HCT116 (cell line): Measurements from ENCODE around the gene NPIPA3. TPM values are rescaled to one million over a fixed set of nuclear protein-coding genes. Genes with fewer than 3 reads are reported as not detected.
"Not testable (repeated sequence)": the region's sequence is repeated elsewhere in the genome, so short reads cannot be mapped to it uniquely, and the experiment has no call there.

Experiments used
- ATAC-seq: fragments of 200-7000 bp; cut with Tn5 transposase; 2 replicates; pipeline ENCODE4 v1.9.1; 2020; ENCODE audit warnings: mild to moderate bottlenecking, moderate library complexity
- Bru-seq: library from RNA; stranded (reverse); fragments of 400-500 nt; gene quantifications from one replicate; lab custom pipeline; 2021; lab: Mats Ljungman, UMichigan
- BruChase-seq, 2 experiments: library from RNA; stranded (reverse); fragments of 400-500 nt; gene quantifications; one replicate each; lab custom pipeline; 2021; lab: Mats Ljungman, UMichigan
- BruUV-seq: library from RNA; stranded (reverse); fragments of 400-500 nt; replicated peaks from 2 replicates; lab custom pipeline; 2021; lab: Mats Ljungman, UMichigan
- CTCF ChIA-PET: fragments of 300-600 bp; sonication (Branson Sonifier 250); formaldehyde crosslinking; loops from one replicate; lab custom pipeline; 2021; ENCODE audit warnings: antibody characterized with exemption; lab: Charles Lee
- POLR2A ChIA-PET: fragments of 300-600, 350-600 bp; sonication (Branson Sonifier 250); formaldehyde crosslinking; loops from one replicate; lab custom pipeline; 2021; ENCODE audit warnings: antibody characterized with exemption; lab: Charles Lee
- RAD21 ChIA-PET, 2 experiments: fragments of 300-600 bp; sonication (Branson Sonifier 250); formaldehyde crosslinking; loops; one replicate each; lab custom pipeline; 2023; ENCODE audit warnings: low total read pairs in 2 of 2; ENCODE audit not compliant: uncharacterized antibody in 2 of 2, unreplicated experiment in 2 of 2, low non-redundant PET in 1 of 2; lab: Charles Lee
- DNase-seq: peaks from one replicate; pipeline ENCODE4 v3.0.0-alpha.2; 2010; ENCODE audit warnings: low read depth, low spot score
- H2AFZ ChIP-seq: fragments of 200-600 bp; shearing (Covaris generic), sonication (generic); 2 replicates; pipeline ENCODE4 v1.6.1; 2017; ENCODE audit warnings: low read depth, mixed run types, mixed read lengths, antibody characterized with exemption, low read length; ENCODE audit not compliant: poor library complexity, severe bottlenecking
- H3K27ac ChIP-seq: 2 replicates; pipeline ENCODE4 v1.5.1; 2012; ENCODE audit warnings: low read depth, low read length
- H3K27me3 ChIP-seq: fragments of 200-600 bp; sonication (generic); 2 replicates; pipeline ENCODE4 v1.6.1; 2016; ENCODE audit warnings: mixed run types, low read length, mixed read lengths; ENCODE audit not compliant: insufficient read depth
- H3K36me3 ChIP-seq, 2 experiments: fragments of 200-500 bp in 1 of 2; fragments of 200-600 bp in 1 of 2; sonication (Bioruptor generic) in 1 of 2; sonication (generic) in 1 of 2; 2 replicates each; pipeline versions ENCODE4 v1.5.1 to v1.6.1; 2014 to 2016; ENCODE audit warnings: low read length in 2 of 2, inconsistent platforms in 1 of 2, mixed read lengths in 1 of 2, mixed run types in 1 of 2; ENCODE audit not compliant: insufficient read depth in 2 of 2, control insufficient read depth in 1 of 2
- H3K4me1 ChIP-seq, 2 experiments: fragments of 200-600 bp in 1 of 2; sonication (generic) in 1 of 2; 2 replicates each; pipeline versions ENCODE4 v1.5.1 to v1.6.1; 2012 to 2017; ENCODE audit warnings: low read length in 2 of 2, inconsistent platforms in 1 of 2, mild to moderate bottlenecking in 1 of 2, mixed read lengths in 1 of 2, mixed run types in 1 of 2, moderate library complexity in 1 of 2; ENCODE audit not compliant: insufficient read depth in 2 of 2, control insufficient read depth in 1 of 2
- H3K4me2 ChIP-seq: fragments of 200-600 bp; sonication (generic); 2 replicates; pipeline ENCODE4 v1.6.1; 2017; ENCODE audit warnings: mixed run types, low read length, mixed read lengths
- H3K4me3 ChIP-seq, 2 experiments: fragments of 200-600 bp in 1 of 2; sonication (generic) in 1 of 2; replicated peaks in 1 of 2; 2 replicates each; pipeline ENCODE4 v1.5.1; 2011 to 2016; ENCODE audit warnings: low read length in 2 of 2, control low read depth in 1 of 2, low read depth in 1 of 2, mild to moderate bottlenecking in 1 of 2, mixed read lengths in 1 of 2, mixed run types in 1 of 2
- H3K79me2 ChIP-seq: fragments of 200-600 bp; sonication (generic); 2 replicates; pipeline ENCODE4 v1.6.1; 2017; ENCODE audit warnings: mild to moderate bottlenecking, mixed run types, low read length, moderate library complexity, mixed read lengths; ENCODE audit not compliant: insufficient read depth
- H3K9ac ChIP-seq: fragments of 200-600 bp; sonication (generic); 2 replicates; pipeline ENCODE4 v1.6.1; 2016; ENCODE audit warnings: low read length, mixed read lengths
- H3K9me2 ChIP-seq: fragments of 200-600 bp; sonication (generic), shearing (Covaris generic); 2 replicates; pipeline ENCODE4 v1.6.1; 2017; ENCODE audit warnings: mixed run types, mild to moderate bottlenecking, moderate library complexity; ENCODE audit not compliant: insufficient read depth
- H3K9me3 ChIP-seq, 2 experiments: fragments of 200-500 bp in 1 of 2; fragments of 200-600 bp in 1 of 2; sonication (Bioruptor generic) in 1 of 2; sonication (generic) in 1 of 2; 2 replicates each; pipeline ENCODE4 v1.6.1; 2014 to 2017; ENCODE audit warnings: low read length in 2 of 2, mixed read lengths in 2 of 2, inconsistent platforms in 1 of 2, low read depth in 1 of 2, mild to moderate bottlenecking in 1 of 2, mixed run types in 1 of 2, moderate library complexity in 1 of 2; ENCODE audit not compliant: control insufficient read depth in 1 of 2, insufficient read depth in 1 of 2
- H4K20me1 ChIP-seq: fragments of 200-600 bp; sonication (generic), shearing (Covaris generic); 2 replicates; pipeline ENCODE4 v1.6.1; 2017; ENCODE audit warnings: mixed run types, mild to moderate bottlenecking, moderate library complexity; ENCODE audit not compliant: insufficient read depth
- EGR1 ChIP-seq: IDR thresholded peaks from 2 replicates; pipeline ENCODE4 v1.6.1; 2012; ENCODE audit warnings: low read depth
- SIN3A ChIP-seq: IDR thresholded peaks from 2 replicates; pipeline ENCODE4 v1.6.1; 2012; ENCODE audit warnings: low read depth
- SP1 ChIP-seq: IDR thresholded peaks from 2 replicates; pipeline ENCODE4 v1.6.1; 2012; ENCODE audit warnings: low read depth
- TCF7L2 ChIP-seq: IDR thresholded peaks from 2 replicates; pipeline ENCODE4 v1.7.0; 2011; ENCODE audit warnings: borderline replicate concordance, inconsistent platforms; ENCODE audit not compliant: insufficient read depth, insufficient read length; ENCODE audit errors: extremely low read depth
- ZFX ChIP-seq: fragments of 450-650 bp; IDR thresholded peaks from 2 replicates; pipeline ENCODE4 v1.6.1; 2017
- intact Hi-C: fragments of 100-400 bp; cut with micrococcal nuclease; formaldehyde crosslinking; loops from 2 replicates; pipeline ENCODE4 v1.10.0; 2022
- long read RNA-seq: library from polyadenylated mRNA; unstranded; transcript quantifications from one replicate; pipeline ENCODE4 v2.0.0, GENCODE V29; 2021; ENCODE audit not compliant: unreplicated experiment
- polyA plus RNA-seq: library from polyadenylated mRNA; unstranded; fragments of >200 nt; gene quantifications from 2 replicates; pipeline ENCODE4 v1.2.1, GENCODE V29; 2012; ENCODE audit warnings: missing spikeins
- total RNA-seq: library from RNA; stranded (reverse); gene quantifications from one replicate; pipeline ENCODE4 v1.2.1, GENCODE V29; 2021; ENCODE audit not compliant: unreplicated experiment

Gene NPIPA3
- total RNA-seq (1.6 TPM), Bru-seq, nascent RNA (percentile 9 among the genes with signal in this experiment), BruChase-seq, experiment 1, labeled RNA remaining after a 6-hour chase (percentile 8 among the genes with signal in this experiment), BruChase-seq, experiment 2, labeled RNA remaining after a 2-hour chase (percentile 5 among the genes with signal in this experiment)
- polyA plus RNA-seq: 2.3 and 2.6 TPM in 2 replicates
- long read RNA-seq: 0 reads

- ATAC-seq: peak; percentile 97
- RAD21 ChIA-PET, H3K4me2 ChIP-seq, H3K9ac ChIP-seq, H3K79me2 ChIP-seq, BruUV-seq, H3K4me3 ChIP-seq, H3K27ac ChIP-seq, H3K9me3 ChIP-seq, H3K9me2 ChIP-seq, H2AFZ ChIP-seq, H4K20me1 ChIP-seq, DNase-seq, intact Hi-C loops, H3K27me3 ChIP-seq, CTCF ChIA-PET, POLR2A ChIA-PET, H3K36me3 ChIP-seq, H3K4me1 ChIP-seq: not testable (repeated sequence)
Observed at GRCh38 chr16:14703156-14704011, at the start of gene NPIPA3. Gene NPIPA3, plus strand, starts transcription at chr16:14703411. Its CDS starts 5,533 bp downstream, at chr16:14708944.

DNA sequence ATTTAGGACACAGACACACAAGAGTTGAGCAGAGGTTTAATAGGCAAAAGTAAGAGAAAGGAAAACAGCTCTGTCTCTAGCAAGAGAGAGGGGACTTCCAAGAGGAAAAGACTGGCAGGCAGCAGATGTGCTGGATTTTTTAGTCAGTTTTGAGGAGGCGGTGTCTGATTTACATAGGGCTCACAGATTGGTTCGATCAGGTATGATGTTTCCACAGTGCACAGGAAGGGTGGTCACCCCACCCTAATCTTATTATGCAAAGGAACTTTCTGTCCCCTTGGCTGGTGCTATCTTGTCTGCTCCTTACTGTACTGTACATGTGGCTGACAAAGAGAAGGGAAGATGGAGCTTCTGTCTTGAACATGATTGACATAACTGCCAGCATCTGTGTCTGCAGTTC lies 45.1 kb upstream of the NPIPA3 start:
- H2AFZ ChIP-seq: no peak overlapping the region
- H3K9me3 ChIP-seq: no peaks in the 10 kb centered on the region
- no peaks in the 10 kb centered on the region for H3K9me2 ChIP-seq
- intact Hi-C loops: no loop called here
- H3K79me2 ChIP-seq: peaks cover 3% of the 10 kb centered on the region; the same call in 1 of the 2 replicates
- H3K4me1 ChIP-seq: no peaks in the 10 kb centered on the region
- H3K9ac ChIP-seq: no peak overlapping the region
- no peak for ATAC-seq
- no peak for DNase-seq
- no TSS peak for BruUV-seq
- ChIA-PET POLR2A (no interaction called here), CTCF (no interaction called here), RAD21 (no interaction called here)
- H3K27me3 ChIP-seq: no peaks in the 10 kb centered on the region
- H3K4me2 ChIP-seq: no peak overlapping the region
- no peak for TF ChIP-seq SP1
- no peak for TF ChIP-seq TCF7L2
- TF ChIP-seq ZFX: no peak
- TF ChIP-seq SIN3A: no peak
- TF ChIP-seq EGR1: no peak
- no peak overlapping the region for H3K4me3 ChIP-seq
- peaks cover 13 to 24% of the 10 kb centered on the region in 2 experiments; a peak in 3 of 4 replicates for H3K36me3 ChIP-seq
- H4K20me1 ChIP-seq: no peaks in the 10 kb centered on the region
- H3K27ac ChIP-seq: no peak overlapping the region
